GM12873 (cell line): Measurements from ENCODE around the gene ULK1.
A peak's percentile ranks its signal among the peaks of the same experiment; 100 is the strongest.

ENCODE experiments used
- TF ChIP-seq, protein P1 (sequence below): IDR thresholded peaks from 2 replicates; pipeline ENCODE4 v1.5.1; 2012; ENCODE audit warnings: low read depth, mild to moderate bottlenecking, moderate library complexity, low read length, control low read depth; ENCODE audit not compliant: insufficient read depth; ENCODE audit errors: missing control alignments

ULK1 gene

DNA sequence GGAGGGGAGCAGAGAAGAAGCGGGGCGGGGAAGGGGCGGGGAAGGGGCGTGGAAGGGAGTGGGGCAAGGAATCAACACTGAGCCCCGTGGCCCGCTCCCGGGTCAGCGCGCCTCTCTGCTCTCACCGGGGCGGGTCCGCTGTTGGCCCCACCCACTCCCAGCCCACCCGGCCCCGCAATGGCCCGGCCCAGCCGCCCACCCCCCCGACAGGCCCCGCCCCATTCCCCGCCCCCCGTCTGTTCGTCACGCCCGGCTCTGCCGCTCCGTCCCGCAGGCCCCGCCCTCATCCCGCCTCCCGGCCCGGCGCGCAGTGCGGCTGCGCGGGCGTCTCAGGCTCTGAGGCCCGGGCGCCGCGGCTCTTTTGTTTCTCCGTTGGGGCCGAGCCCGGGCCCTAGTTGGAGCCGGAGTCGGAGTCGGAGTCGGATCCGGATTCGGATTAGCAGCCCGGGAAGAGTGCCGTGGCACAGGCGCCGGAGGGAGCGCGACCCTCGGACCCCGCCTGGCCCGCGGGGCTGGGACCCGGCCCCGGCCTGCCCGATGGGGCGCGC, at the start of gene ULK1:
Gene ULK1, plus strand, starts transcription at position 310 of the 548 bp plus-strand sequence. CDS start 380 bp downstream, outside the sequence.
- TF ChIP-seq, protein P1, sequence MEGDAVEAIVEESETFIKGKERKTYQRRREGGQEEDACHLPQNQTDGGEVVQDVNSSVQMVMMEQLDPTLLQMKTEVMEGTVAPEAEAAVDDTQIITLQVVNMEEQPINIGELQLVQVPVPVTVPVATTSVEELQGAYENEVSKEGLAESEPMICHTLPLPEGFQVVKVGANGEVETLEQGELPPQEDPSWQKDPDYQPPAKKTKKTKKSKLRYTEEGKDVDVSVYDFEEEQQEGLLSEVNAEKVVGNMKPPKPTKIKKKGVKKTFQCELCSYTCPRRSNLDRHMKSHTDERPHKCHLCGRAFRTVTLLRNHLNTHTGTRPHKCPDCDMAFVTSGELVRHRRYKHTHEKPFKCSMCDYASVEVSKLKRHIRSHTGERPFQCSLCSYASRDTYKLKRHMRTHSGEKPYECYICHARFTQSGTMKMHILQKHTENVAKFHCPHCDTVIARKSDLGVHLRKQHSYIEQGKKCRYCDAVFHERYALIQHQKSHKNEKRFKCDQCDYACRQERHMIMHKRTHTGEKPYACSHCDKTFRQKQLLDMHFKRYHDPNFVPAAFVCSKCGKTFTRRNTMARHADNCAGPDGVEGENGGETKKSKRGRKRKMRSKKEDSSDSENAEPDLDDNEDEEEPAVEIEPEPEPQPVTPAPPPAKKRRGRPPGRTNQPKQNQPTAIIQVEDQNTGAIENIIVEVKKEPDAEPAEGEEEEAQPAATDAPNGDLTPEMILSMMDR: no peak

DNA sequence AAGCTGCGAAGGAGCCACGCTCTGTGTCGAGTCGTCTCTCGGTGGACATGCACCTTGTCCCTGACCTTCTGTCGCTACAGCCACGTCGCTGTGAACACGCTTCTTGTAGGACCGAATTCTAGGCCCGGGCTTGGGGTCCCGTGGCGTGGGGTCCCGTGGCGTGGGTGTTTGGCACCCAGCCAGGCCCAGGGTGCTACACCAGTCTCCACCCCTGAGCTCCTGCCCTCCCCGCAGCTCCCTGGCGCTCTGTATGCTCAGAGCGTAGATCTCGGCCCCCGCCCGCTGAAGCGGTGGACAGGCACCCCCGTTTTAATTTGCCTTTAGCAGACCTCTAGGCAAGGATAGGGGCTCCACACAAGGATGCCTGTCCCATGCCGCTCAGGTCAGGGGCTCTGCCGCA, 49.8 kb upstream of the ULK1 start:
- TF ChIP-seq, protein P1: no peak

DNA sequence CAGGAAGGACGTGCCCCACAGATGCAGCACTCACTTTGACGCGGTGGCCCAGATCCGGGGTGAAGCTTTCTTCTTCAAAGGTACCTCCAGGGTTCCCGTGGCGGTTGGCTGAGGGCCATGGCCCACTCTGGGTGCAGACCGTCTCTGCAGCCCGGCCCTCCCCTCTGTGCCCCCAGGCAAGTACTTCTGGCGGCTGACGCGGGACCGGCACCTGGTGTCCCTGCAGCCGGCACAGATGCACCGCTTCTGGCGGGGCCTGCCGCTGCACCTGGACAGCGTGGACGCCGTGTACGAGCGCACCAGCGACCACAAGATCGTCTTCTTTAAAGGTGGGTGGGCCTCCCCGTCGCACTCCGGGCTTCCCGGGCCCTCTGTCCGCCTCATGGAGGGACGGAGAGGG, 49.3 kb upstream of the ULK1 start:
- TF ChIP-seq, protein P1: no peak

DNA sequence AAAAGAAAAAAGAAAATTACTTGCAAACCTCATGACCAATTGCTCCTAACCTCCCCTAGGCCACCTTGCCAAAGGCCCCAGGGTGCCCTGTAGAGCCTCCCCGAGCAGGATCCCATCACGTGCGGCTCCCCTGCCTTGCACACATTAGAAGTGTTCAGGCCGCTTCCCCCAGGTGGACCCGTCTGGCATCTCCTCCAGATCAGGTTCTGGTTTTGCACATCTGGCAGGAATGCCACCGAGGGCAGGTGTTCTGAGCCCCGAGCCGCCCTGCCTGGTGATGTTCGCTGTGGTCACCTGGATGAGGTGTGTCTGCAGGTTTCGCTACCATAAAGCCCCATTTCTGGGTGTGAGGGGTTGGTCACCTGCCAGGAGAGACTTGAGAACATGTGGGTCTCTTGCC, 47.0 kb upstream of the ULK1 start:
- TF ChIP-seq, protein P1: no peak

DNA sequence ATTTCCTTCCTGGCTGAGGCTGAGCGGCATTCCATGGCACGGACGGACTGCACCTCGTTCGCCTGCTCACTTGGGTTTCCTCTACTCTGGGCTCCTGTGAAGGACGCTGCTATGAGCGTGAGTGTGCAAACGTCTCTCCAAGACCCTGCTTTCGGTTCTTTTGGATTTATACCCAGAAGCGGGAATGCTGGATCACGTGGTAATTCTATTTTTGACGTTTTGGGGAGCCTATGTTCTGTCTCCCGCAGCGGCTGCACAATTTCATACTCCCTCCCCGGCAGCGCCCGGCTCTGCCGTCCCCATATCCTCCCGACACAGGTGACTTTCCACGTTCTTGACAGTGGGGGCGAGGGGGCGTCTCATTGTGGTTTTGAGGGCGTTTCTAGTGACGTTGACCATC, 45.7 kb upstream of the ULK1 start:
- TF ChIP-seq, protein P1: no peak

DNA sequence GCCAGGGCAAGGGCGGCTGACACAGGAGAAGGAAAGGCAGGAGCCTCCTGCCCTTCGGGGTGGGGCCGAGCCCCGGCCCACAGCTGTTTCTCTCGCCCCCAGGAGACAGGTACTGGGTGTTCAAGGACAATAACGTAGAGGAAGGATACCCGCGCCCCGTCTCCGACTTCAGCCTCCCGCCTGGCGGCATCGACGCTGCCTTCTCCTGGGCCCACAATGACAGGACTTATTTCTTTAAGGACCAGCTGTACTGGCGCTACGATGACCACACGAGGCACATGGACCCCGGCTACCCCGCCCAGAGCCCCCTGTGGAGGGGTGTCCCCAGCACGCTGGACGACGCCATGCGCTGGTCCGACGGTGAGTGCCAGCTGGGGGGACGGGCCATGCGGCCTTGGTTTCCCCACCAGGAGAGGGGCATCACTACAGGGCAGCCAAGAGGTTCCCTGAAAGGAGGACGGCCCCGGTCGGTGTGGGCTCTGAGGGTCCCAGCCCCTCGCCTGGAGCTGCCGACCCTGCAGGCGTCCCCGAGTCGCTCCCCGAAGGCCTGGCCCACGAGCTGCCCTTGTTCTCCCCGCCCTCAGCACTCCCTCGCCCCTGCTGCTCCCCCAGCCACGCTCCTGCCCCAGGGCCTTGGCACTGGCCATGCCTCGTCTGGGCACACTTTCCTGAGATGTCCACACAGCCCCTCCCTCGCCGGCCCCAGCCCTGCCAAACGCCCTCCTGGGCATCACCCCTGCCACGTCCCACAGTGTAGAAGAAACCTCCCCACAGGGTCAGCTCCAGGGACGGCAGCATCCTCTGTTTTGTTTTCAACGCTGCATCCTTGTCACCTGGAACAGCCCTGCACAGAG, 44.5 kb upstream of the ULK1 start:
- TF ChIP-seq, protein P1: no peak

DNA sequence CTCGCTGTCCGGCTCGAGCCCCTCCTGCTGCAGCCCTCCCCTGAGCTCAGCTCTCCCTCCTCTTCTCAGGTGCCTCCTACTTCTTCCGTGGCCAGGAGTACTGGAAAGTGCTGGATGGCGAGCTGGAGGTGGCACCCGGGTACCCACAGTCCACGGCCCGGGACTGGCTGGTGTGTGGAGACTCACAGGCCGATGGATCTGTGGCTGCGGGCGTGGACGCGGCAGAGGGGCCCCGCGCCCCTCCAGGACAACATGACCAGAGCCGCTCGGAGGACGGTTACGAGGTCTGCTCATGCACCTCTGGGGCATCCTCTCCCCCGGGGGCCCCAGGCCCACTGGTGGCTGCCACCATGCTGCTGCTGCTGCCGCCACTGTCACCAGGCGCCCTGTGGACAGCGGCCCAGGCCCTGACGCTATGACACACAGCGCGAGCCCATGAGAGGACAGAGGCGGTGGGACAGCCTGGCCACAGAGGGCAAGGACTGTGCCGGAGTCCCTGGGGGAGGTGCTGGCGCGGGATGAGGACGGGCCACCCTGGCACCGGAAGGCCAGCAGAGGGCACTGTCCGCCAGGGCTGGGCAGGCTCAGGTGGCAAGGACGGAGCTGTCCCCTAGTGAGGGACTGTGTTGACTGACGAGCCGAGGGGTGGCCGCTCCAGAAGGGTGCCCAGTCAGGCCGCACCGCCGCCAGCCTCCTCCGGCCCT, 43.4 kb upstream of the ULK1 start:
- TF ChIP-seq, protein P1: peak; percentile 49
